HG03159 (cell line): ENCODE measurements around the gene PSMD8.

Source experiments
- ATAC-seq: cut with Tn5 transposase; IDR thresholded peaks from one replicate; pipeline ENCODE4 v1.9.1; 2021; ENCODE audit warnings: mild to moderate bottlenecking, moderate library complexity; ENCODE audit not compliant: unreplicated experiment

PSMD8 gene

DNA sequence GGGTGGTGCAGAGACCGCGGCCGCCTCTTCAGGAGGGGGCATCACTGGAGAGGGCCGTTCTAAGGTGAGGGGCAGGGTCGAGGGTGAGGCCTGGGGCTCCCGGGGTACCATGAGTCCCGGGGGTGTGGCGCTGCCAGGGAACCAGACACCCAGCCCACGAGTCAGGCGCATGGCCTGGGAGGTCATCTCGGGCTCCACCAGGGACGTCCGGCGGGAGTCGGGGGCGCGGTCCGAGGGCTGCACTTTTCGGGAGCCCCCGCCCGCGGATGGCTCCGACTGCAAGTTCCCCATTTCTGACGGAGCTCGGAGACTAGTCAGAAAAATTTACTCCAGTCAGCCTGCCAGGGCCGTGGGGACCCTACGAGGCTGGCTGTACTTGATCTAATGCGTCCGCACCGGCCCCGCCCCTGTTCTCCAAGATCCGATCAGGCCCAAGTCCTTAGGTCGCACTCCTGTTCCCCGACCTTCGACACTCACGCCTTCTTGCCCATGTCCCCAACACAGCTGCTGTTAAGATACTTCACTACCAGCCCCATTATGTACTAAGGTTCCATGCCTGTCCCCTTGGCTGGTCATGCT is 12.7 kb downstream of the PSMD8 start:
- no peak for ATAC-seq

DNA sequence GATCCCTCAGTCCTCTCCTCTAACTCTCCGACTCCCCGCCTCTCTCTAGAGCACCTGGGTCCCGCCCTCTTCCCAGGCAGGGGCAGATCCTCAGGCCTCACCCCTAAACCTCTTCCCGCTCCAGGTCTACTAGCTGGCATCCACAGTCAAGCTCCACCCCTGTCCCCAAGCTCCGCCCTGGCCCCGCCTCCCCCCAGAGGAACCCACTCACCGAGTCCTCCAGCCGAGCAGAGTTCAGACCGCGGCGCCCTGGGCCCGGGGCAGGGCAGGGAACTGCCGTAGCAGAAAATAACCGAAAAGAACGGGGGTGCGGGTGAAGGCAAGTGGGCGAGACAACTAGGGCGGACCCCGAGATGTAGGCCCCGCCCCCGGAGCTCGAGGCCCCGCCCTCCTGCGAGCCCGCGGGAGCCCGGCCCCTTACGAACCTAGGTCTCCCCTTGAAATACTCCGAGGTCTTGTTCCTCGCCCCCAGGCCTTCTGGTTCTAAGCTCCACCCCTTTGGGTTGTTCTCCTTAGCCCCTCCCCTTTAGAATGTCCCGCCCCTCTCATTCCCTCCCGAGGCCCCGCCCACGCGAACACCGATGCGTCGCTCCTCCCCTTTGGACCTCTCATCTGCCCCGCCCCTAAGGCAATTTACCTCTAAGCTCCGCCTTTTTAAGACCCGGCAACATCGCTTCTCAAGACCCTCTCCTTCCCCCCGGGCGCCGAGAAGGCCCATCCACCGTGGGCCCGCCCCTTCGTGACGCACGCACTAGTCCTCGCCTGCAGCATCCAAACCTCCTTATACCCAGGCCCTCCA is 13.4 kb downstream of the PSMD8 start, which contains the start of gene GGN:
Gene GGN, minus strand, starts transcription at position 485 of the 799 bp plus-strand sequence. CDS start 773 bp downstream, outside the sequence.
- peak; percentile 47 for ATAC-seq

DNA sequence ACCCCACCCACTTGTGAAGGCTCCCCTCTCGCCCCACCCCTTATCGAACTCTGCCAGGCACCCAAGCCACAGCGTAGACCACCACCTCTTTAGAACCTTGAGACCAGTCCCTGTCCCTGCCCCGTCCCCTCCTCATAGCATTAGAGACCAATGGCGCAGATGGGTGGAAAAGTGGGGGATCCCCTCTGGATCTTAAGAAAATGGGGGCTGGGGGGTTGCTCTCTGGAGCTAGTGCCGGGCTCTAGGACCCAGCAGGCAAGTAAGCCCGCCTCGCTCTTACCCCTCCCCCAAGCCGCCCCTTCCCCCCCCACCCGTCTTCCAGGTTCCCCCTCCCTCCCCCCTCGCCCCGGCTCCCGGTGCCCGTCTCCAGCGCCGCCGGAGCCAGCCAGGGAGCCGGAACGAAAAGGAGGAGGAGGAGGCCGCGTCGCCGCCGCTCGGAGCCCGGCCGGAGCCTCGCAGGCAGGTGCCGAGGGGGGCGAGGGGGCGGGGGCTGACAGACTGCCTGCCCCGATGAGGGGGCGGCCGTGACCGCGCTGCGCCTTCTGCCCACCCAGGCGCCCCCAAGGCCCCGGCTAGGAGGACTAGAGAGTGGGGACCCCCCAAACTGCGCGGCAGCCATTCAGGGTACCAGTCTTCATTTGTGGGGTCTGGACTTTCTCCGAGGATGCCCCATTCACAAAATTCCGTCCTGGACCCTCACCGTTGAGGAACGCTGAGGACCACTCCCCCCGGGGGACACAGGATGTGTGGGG is 14.2 kb downstream of the PSMD8 start, which contains the start of gene SPRED3:
Gene SPRED3, plus strand, starts transcription at position 349 of the 752 bp plus-strand sequence. CDS start 1,606 bp downstream, outside the sequence.
- no peak for ATAC-seq

DNA sequence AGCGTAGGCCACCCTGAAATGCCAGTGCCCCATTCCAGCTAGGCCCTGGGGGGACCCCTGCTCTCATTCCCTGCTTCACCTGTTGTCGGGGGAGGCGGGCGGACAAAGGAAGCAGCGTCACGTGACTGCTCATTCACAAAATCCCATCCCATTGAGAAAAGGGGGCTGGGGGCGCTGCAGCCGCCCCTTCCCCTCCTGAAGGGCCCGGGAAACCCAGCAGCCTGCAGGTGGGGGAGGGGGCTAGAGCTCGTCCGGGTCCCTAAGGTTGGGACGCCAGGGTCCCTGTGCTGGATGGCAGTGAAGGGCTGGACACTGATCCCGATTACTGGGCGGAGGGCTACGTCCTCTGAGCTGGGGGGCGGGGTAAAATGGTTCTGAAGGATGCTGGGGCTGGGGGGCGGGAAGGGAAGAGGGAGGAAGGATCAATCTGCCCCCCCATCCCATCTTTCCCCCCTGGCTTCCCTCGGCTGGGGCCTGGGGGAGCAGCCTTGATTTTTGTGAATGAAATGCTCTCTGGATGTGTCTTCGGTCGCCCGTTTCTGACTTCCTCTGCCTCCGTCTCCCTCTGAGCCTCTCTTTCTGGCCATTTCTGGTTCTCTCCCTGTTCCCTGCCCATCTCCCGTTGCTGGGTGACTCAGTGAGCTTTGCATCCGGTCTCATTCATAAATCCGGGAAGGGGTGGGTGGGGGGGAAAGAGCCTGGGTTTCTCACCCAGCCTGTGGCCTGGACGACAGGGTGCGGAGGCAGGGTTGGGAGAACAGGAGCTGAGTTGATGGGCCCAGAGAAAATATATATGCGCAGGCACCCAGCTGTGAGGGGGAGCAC is 14.9 kb downstream of the PSMD8 start:
- ATAC-seq, result no peak

DNA sequence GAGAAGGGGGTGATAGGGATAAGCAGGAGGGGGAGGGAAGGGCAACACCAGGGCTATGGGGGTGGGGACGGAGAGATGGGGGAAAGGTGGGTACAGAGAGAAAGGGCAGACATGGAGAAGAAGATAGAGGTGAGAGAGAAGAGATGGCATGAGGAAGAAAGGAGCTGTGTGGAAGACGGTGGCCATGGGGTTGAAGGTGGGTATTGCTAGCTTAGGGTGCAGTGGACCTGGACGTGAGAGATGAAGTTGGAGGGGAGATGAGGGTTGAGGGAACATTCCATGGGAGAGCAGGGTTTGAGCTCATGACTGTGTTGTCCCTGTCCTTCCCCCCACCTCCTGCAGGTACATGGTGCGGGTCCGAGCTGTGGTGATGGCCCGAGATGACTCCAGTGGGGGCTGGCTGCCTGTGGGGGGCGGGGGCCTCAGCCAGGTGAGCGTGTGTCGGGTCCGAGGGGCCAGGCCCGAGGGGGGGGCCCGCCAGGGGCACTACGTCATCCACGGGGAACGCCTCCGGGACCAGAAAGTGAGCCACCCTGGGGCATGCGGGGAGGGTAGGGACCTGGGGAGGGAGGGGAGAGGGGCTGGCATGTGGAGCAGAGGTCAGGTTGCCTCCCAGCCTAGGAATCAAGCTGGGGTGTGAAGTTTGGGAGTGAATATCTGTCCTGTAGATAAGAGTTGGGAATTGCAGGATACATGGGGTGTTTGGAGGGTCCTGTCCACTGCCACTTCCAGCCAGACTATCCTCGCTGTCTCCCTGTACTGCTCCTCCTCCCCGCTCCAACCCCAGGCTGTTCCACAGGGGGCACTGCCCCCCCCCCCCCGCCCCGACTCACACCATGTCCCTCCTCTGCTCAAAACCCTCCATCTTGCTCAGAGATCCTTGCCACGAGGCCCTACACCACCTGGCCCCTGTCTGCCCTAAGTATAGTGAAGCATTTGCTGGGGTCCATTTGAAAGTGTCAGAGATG is 15.9 kb downstream of the PSMD8 start:
- no peak for ATAC-seq

DNA sequence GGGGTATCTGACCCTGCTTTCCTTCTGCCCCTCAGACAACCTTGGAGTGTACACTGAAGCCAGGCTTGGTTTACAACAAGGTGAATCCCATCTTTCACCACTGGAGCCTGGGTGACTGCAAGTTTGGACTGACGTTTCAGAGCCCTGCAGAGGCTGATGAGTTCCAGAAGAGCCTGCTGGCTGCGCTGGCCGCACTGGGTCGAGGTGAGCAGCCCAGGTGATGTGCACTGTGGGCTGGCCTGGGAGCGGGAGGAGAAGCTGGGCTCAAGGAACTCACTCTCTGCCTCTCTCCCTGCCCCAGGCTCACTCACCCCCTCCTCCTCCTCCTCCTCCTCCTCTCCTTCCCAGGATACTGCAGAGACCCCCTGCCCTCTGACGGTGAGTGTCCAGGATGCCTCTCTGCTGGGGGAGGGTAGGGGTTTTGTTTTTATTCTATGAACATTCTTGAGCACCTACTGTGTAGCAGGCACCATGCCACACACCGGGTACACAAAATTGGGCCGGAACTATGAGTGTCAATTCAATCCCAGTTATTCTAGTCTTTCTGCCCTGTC is 17.6 kb downstream of the PSMD8 start:
- no peak for ATAC-seq

DNA sequence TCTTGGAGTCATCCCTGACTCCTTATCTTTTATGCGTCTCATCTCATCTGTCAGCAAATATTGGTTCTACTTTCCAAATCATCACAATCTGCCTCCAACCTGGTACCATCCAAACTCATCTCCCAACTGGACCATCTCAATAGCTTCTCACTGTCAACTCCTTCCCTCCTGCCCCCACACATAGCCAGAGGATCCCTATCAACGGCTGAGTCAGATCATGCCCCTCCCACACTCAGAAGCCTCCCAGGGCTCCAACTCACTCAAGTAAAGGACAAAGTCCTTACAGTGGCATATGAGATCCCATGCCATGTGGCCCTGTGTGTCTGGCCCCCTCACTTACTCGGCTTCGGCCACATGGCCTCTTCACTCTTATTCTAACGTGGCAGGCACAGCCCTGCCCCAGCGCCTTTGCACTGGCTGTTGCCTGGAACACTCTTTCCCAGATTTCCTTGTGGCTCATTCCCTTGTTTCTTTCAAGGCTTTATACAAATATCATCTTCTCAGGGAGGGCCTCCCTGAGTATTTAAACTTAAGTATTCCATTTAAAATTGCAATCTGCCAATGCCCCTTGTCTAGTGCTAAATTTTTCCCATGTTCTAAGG is 18.4 kb downstream of the PSMD8 start:
- no peak for ATAC-seq

DNA sequence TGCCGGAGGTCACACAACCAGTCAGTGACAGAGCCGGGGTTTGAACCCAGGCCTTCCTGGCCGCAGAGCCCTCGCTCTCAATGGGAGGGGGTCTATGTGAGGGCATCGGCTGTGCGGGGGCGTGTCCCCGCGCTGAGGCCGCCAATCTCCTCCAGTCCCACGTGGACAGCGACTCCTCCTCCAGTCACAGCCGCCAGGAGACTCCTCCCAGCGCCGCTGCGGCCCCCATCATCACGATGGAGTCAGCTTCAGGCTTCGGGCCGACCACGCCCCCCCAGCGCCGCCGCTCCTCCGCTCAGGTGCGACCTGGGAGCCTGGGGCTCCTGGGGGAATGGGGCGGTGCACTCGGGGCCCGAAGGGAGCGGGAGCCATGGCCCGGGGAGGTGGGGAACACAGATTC is 20.1 kb downstream of the PSMD8 start:
- ATAC-seq, result no peak

DNA sequence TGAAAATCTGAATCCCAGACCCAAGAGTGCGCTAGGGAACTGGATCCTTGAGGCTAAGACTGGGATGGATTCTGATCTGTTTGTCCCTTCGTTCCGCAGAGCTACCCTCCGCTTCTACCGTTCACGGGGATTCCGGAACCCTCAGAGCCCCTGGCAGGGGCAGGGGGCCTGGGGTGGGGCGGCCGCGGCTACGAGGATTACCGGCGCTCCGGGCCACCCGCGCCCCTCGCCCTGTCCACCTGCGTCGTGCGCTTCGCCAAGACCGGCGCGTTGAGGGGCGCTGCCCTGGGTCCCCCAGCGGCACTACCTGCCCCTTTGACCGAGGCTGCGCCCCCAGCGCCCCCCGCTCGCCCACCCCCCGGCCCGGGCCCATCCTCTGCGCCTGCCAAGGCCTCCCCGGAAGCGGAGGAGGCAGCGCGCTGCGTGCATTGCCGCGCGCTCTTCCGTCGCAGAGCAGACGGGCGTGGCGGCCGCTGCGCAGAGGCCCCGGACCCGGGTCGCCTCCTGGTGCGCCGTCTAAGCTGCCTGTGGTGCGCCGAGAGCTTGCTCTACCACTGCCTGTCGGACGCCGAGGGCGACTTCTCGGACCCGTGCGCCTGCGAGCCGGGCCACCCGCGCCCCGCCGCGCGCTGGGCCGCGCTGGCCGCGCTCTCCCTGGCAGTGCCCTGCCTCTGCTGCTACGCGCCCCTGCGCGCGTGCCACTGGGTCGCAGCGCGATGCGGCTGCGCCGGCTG is 21.2 kb downstream of the PSMD8 start:
- no peak for ATAC-seq

DNA sequence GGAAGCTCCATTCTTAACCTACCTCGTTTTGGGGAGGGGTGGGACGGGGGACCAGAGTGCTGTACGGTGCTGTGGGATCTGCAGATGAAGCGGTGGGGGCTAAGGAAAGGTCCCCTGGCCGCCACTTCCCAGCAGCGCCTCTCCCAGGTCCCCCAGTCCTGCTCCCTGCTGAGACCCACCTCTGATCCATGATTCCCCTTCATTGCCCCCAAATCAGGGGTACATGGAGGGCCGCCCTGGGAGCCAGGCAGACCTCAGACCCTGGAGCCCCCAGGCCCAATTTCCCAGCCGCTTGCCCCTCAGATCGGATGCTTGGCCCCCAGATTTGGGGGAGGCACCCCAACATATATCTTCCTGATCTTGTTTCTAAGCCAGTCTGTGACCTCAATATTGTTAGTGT is 24.7 kb downstream of the PSMD8 start:
- no peak for ATAC-seq

DNA sequence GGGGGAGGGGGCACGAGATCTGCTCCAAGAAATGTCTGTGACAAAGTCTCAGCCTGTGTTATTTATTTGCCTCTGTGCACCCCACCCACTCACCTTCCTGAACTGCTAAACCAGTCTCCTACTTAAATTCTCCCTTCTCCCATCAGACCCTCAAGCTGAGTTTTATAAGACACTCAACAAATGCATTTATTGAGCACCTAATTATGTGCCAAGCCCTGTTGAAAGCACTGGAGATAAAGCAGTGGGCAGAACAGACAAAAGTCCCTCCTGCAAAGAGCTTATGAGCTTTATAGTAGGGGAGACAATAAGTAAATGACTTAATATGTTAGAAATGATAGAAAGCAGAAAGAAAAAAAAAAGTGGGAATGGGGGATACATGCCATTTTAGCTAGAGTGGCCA is 25.2 kb downstream of the PSMD8 start:
- ATAC-seq, result no peak

DNA sequence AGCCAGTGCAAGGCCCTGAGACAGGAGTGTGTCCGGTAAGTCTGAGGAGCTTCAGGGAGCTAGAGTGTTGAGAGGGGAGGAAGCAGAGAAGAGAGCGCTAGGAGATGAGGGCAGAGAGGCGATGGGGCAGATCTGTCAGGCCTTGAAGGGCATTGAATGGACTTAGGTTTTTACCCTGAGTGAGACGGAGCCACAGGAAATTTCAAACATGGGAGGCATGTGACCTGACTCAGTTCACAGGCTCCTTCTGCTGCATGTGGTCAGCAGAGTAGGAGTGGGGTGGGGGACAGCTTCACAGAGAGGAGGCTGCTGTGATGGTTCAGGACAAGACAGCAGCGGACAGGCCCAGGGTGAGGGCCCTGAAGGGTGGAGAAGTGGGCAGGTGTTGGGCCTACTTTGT is 26.0 kb downstream of the PSMD8 start:
- ATAC-seq, result no peak

DNA sequence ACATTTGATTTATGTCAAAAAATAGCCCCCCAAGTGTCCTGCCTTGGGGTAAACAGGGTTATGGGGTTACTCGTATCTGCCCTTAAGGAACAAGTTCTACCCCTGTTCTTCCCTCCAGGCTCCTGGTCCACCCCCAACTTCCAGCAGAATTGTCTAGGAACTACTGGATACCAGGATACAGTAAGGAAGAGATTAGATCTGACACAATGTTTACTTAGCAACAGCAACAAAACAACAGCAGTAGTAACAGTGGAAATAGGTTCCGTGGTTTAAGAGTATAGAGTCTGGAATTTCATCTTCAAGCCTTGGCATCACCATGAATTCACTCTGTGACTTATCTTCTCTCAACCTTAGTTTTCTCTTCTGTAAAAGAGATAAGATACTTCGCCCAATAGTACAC is 26.8 kb downstream of the PSMD8 start:
- no peak for ATAC-seq

DNA sequence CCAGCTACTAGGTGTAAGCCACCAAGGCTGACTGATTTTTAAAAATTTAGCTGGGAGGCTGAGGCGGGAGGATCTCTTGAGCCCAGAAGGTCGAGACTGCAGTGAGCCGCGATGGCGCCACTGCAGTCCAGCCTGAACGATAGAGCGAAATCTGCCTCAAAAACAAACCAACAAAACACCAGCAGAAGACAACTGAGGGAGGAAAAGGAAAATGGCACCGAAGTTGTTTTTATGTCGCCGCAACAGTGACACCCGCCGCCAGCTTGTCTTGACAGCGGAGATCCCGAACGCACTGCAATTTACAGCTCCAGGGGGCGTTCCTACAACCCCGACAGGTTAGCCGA is 28.2 kb downstream of the PSMD8 start:
- ATAC-seq, result no peak

DNA sequence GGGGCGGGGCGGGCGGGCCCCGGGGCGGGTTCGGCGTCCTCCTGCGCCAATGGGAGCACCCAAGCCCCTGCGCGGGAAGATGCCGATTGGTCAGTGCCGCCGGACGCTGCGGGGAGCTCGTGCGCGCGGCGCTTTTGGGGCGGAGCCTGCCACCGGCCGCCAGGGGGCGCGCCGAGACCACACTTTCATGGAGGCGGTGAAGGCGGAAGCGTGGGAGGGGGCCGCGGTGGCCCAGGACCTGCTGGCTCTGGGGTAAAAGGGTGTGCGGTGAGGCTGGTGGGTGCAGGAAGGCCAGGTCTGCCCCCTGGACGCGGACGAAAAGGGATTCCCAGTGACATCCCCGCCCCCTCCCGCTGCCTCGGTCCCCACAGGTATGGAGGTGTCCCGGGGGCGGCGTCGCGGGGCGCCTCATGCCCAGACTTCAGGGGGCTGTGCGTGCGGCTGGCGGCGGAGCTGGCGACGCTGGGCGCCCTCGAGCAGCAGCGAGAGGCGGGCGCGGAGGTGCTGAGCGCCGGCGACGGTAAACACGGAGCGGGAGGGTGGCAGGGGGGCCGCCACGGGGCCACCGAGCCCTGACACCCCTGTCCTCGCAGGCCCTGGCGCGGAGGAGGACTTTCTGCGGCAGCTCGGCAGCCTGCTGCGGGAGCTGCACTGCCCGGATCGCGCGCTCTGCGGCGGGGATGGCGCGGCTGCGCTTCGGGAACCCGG is 28.8 kb downstream of the PSMD8 start, which contains the start of gene FAM98C:
Gene FAM98C, plus strand, starts transcription at position 127 of the 708 bp plus-strand sequence. Its CDS starts 61 bp downstream, at position 188.
- peak; percentile 85 for ATAC-seq

DNA sequence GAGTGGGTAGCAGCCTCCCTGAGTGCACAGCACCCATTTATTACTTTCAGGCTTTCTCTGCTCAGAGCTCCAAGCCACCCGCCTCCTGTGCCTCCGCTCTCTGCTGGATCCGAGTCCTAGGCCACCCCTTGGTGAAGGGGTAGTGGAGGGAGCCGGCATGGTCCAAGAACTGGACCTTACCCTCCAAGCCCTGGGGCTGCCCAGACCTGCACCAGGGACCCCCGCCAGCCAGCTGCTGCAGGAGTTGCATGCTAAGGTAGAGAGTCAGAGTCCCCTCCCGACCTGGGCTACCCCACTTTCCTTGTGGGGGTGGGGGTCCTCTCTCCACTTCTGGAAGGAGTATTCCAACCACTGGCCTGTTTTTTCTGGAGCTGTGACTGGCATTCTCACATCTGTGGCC is 30.5 kb downstream of the PSMD8 start:
- no peak for ATAC-seq

DNA sequence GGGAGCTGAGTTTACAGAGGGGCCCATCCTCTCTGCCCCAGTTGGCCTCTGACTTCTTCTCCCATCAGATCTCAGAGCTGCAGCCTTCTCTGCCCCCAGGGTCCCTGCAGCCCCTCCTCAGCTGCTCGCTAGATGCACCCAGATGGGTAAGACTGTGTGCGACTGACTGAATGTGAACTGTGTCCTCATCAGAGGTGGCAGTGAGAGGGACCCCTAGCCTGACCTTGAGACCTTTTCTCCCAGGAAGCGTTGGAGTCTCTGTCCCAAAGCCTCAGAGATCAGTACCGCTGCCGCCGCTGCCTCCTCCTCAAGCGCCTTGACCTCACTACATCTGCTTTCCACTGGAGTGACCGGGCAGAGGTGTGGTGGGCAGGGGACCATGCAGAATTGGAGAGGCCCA is 30.9 kb downstream of the PSMD8 start:
- ATAC-seq, result no peak
